ENCODE measurements around the gene RPN2. TPM values are rescaled to one million over a fixed set of nuclear protein-coding genes. Genes with fewer than 3 reads are reported as not detected.

Gene RPN2
- total and polyA plus RNA-seq, 10 of the 15 experiments (the other 5 are each of a cell fraction or from before 2014, with no cell fraction given), result 148 to 365 (median 228) TPM

- TF ChIP-seq, protein P1, sequence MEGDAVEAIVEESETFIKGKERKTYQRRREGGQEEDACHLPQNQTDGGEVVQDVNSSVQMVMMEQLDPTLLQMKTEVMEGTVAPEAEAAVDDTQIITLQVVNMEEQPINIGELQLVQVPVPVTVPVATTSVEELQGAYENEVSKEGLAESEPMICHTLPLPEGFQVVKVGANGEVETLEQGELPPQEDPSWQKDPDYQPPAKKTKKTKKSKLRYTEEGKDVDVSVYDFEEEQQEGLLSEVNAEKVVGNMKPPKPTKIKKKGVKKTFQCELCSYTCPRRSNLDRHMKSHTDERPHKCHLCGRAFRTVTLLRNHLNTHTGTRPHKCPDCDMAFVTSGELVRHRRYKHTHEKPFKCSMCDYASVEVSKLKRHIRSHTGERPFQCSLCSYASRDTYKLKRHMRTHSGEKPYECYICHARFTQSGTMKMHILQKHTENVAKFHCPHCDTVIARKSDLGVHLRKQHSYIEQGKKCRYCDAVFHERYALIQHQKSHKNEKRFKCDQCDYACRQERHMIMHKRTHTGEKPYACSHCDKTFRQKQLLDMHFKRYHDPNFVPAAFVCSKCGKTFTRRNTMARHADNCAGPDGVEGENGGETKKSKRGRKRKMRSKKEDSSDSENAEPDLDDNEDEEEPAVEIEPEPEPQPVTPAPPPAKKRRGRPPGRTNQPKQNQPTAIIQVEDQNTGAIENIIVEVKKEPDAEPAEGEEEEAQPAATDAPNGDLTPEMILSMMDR (IDR thresholded peaks at IDR 0.05 in 2 of 3, conservative IDR thresholded peaks at IDR 0.05 in 1 of 3; ENCODE audit: control insufficient read depth in 2 of 3, extremely low read depth in 1 of 3, insufficient read depth in 1 of 3, low read depth in 3 of 3, low read length in 3 of 3), result no peak
These were observed 30.1 kb downstream of the RPN2 start (continued) for GRCh38 chr20:37209193-37209592.

GRCh38 chr20:37209661-37210314, 30.7 kb downstream of the RPN2 start:
- POLR2A ChIA-PET, result interaction anchor here (0.7 kb wide), 1 partner anchor 31 kb away, joined by 3 read pairs; the partner anchor contains the start of gene RPN2
- H2AFZ ChIP-seq (ENCODE audit: control insufficient read depth, low read depth, low read length), result no peak overlapping the region
- TF ChIP-seq ATF3 (IDR thresholded peaks at IDR 0.05; ENCODE audit: borderline replicate concordance, extremely low read depth, low read depth, low read length) (no peak), TCF7 (IDR thresholded peaks at IDR 0.05; ENCODE audit: borderline replicate concordance) (no peak), FOS (IDR thresholded peaks at IDR 0.05; ENCODE audit: borderline replicate concordance, extremely low read depth, insufficient read length) (no peak), RCOR1 (conservative IDR thresholded peaks at IDR 0.05; ENCODE audit: low read depth, low read length) (no peak), SUZ12 (IDR thresholded peaks at IDR 0.05; ENCODE audit: unreplicated experiment) (no peak), STAT3 (IDR thresholded peaks at IDR 0.05; ENCODE audit: low read depth, low read length) (no peak), KAT2A (conservative IDR thresholded peaks at IDR 0.05; ENCODE audit: control insufficient read depth, low read depth, low read length) (no peak), CHD2 (IDR thresholded peaks at IDR 0.05; ENCODE audit: borderline replicate concordance, low read depth, low read length) (no peak)
- TF ChIP-seq, protein P2, sequence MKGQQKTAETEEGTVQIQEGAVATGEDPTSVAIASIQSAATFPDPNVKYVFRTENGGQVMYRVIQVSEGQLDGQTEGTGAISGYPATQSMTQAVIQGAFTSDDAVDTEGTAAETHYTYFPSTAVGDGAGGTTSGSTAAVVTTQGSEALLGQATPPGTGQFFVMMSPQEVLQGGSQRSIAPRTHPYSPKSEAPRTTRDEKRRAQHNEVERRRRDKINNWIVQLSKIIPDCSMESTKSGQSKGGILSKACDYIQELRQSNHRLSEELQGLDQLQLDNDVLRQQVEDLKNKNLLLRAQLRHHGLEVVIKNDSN (IDR thresholded peaks at IDR 0.05; ENCODE audit: borderline replicate concordance, extremely low read length, insufficient read depth, low read depth, low read length), result no peak
- TF ChIP-seq, protein P3, sequence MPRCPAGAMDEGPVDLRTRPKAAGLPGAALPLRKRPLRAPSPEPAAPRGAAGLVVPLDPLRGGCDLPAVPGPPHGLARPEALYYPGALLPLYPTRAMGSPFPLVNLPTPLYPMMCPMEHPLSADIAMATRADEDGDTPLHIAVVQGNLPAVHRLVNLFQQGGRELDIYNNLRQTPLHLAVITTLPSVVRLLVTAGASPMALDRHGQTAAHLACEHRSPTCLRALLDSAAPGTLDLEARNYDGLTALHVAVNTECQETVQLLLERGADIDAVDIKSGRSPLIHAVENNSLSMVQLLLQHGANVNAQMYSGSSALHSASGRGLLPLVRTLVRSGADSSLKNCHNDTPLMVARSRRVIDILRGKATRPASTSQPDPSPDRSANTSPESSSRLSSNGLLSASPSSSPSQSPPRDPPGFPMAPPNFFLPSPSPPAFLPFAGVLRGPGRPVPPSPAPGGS (IDR thresholded peaks at IDR 0.05; ENCODE audit: borderline replicate concordance, insufficient read depth, low read depth, low read length, poor library complexity, severe bottlenecking), result no peak
- TF ChIP-seq, protein P4, sequence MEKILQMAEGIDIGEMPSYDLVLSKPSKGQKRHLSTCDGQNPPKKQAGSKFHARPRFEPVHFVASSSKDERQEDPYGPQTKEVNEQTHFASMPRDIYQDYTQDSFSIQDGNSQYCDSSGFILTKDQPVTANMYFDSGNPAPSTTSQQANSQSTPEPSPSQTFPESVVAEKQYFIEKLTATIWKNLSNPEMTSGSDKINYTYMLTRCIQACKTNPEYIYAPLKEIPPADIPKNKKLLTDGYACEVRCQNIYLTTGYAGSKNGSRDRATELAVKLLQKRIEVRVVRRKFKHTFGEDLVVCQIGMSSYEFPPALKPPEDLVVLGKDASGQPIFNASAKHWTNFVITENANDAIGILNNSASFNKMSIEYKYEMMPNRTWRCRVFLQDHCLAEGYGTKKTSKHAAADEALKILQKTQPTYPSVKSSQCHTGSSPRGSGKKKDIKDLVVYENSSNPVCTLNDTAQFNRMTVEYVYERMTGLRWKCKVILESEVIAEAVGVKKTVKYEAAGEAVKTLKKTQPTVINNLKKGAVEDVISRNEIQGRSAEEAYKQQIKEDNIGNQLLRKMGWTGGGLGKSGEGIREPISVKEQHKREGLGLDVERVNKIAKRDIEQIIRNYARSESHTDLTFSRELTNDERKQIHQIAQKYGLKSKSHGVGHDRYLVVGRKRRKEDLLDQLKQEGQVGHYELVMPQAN (conservative IDR thresholded peaks at IDR 0.05), result no peak

More at GRCh38 chr20:37209661-37210314, 30.7 kb downstream of the RPN2 start:
- ChIA-PET CTCF (interaction anchor here (0.8 to 0.9 kb wide), 2 partner anchors 13 to 299 kb away, joined by 3 read pairs; no protein-coding TSS in a partner anchor), RAD21 (ENCODE audit: unreplicated experiment) (no interaction called here), SMC1A (ENCODE audit: uncharacterized antibody, unreplicated experiment) (interaction anchor here (0.7 kb wide), 1 partner anchor 14 kb away, joined by 3 read pairs; no protein-coding TSS in a partner anchor)
- no peak for ATAC-seq
- H4K20me1 ChIP-seq (ENCODE audit: control insufficient read depth, insufficient read depth), result no peaks in the 10 kb centered on the region
- no peak overlapping the region for H3K4me3 ChIP-seq
- no peak overlapping the region for H3K4me2 ChIP-seq (ENCODE audit: control insufficient read depth, insufficient read depth)
- intact Hi-C loops (cut with micrococcal nuclease; ENCODE audit: unreplicated experiment) (no loop called here), in situ Hi-C loops (cut with MboI) (no loop called here)
- no TSS peak for BruUV-seq (replicated peaks)
- no peaks in the 10 kb centered on the region for H3K27me3 ChIP-seq (replicated peaks in 1 of 2; ENCODE audit: control insufficient read depth in 2 of 2, insufficient read depth in 2 of 2, low read length in 1 of 2)
- FAIRE-seq, result no peak
- H3K9me3 ChIP-seq (replicated peaks; ENCODE audit: control insufficient read depth, insufficient read depth, low read length), result no peaks in the 10 kb centered on the region
- no peaks in the 10 kb centered on the region for H3K4me1 ChIP-seq (ENCODE audit: control insufficient read depth, insufficient read depth, low read length)
- H3K36me3 ChIP-seq (ENCODE audit: control insufficient read depth in 2 of 2, insufficient read depth in 2 of 2, low read length in 1 of 2), result peaks cover 20 to 42% of the 10 kb centered on the region in 2 experiments
- no peak for DNase-seq (ENCODE audit: low read depth, low spot score)
- H3K27ac ChIP-seq (ENCODE audit: control insufficient read depth, insufficient read depth), result no peak overlapping the region
- H3K79me2 ChIP-seq (ENCODE audit: control insufficient read depth, insufficient read depth, low read length), result no peaks in the 10 kb centered on the region
- H3K9ac ChIP-seq (ENCODE audit: control insufficient read depth, insufficient read depth, low read length), result no peak overlapping the region
- 89% methylated on average over 6 of the region's 6 CpGs for WGBS (ENCODE audit: insufficient coverage, insufficient replicate concordance, low lambda C conversion rate, missing lambda C conversion rate)
